ENCODE data around the gene MOB3A. TPM values are rescaled to one million over a fixed set of nuclear protein-coding genes. Genes with fewer than 3 reads are reported as not detected.
"Not testable (repeated sequence)": the region's sequence is repeated elsewhere in the genome, so short reads cannot be mapped to it uniquely, and the experiment has no call there.

The MOB3A gene
- total RNA-seq, 1 donor from 2014 or later, result 45.5 TPM

DNA sequence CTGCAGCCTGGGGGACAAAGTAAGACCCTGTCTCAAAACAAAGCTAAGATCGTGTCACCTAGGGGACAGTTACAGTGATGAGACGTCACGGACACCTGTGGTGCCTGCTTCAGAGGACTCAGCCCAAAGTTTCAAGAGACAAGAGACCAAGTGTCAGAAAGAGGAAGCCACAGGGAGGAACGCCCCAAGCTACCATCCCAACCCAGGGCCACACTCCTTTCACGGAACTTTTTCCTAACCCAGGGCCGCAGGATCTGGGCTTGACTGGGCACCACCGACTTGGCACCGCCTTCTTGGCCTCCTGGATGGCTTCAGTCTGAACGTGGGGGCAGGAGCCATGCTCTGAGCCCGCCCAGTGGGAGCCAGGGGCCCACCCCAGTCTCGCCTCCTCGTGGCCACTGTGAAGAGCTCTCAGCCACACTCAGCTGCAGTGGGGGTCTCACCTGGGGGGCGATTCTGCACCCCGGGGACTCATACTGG, 8.5 kb downstream of the MOB3A start:
- H3K4me3 Mint-ChIP-seq (ENCODE audit: unreplicated experiment), result no peak overlapping the region
- no peaks in the 10 kb centered on the region for H3K9me3 Mint-ChIP-seq (ENCODE audit: low read depth)
- peaks cover 4% of the 10 kb centered on the region for H3K36me3 Mint-ChIP-seq (ENCODE audit: low read depth)
- no peak overlapping the region for H3K27ac Mint-ChIP-seq (ENCODE audit: unreplicated experiment)
- H3K27me3 Mint-ChIP-seq (ENCODE audit: low read depth), result no peaks in the 10 kb centered on the region
- no peak for DNase-seq (ENCODE audit: low spot score)
- H3K4me1 Mint-ChIP-seq (ENCODE audit: low read depth), result peaks cover 44% of the 10 kb centered on the region
- TF ChIP-seq, protein P1, sequence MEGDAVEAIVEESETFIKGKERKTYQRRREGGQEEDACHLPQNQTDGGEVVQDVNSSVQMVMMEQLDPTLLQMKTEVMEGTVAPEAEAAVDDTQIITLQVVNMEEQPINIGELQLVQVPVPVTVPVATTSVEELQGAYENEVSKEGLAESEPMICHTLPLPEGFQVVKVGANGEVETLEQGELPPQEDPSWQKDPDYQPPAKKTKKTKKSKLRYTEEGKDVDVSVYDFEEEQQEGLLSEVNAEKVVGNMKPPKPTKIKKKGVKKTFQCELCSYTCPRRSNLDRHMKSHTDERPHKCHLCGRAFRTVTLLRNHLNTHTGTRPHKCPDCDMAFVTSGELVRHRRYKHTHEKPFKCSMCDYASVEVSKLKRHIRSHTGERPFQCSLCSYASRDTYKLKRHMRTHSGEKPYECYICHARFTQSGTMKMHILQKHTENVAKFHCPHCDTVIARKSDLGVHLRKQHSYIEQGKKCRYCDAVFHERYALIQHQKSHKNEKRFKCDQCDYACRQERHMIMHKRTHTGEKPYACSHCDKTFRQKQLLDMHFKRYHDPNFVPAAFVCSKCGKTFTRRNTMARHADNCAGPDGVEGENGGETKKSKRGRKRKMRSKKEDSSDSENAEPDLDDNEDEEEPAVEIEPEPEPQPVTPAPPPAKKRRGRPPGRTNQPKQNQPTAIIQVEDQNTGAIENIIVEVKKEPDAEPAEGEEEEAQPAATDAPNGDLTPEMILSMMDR (IDR thresholded peaks at IDR 0.05), result no peak

DNA sequence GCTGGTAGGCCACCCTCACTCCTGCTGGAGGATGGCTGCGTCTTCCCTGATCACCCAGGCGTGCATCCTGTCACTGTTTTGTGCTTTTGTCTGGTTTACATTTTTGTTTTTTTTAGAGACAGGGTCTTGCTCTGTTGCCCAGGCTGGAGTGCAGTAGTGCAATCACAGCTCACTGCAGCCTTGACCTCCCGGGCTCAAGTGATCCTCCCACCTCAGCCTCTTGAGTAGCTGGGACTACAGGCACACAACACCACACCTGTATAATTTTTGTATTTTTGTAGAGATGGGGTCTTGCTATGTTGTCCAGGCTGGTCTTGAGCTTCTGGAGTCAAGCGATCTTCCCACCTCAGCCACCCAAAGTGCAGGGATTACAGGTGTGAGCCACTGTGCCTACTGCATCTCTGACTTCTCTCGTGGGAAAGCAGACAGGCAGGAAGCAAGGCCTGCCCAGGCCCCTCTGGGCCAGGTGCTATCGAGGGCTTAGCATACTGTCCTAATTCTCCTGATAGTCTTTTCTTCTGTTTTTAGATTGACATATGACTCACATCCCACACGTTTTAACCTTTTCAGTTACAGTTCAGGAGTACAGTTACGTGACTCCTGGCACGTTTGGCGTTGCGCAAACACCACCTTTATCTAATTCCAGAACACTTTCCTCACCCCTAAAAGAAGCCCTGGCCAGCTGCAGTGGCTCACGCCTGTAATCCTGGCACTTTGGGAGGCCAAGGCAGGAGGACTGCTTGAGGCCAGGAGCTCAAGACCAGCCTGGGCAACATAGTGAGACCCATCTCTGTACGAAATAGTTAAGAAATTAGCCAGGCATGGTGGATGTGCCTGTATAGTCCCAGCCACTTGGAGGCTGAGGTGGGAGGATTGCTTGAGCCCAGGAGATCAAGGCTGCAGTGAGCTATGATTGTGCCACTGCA, 9.2 kb downstream of the MOB3A start:
- peak overlapping the region; percentile 38 for H3K27ac Mint-ChIP-seq (ENCODE audit: unreplicated experiment)
- peaks cover 44% of the 10 kb centered on the region for H3K4me1 Mint-ChIP-seq (ENCODE audit: low read depth)
- H3K27me3 Mint-ChIP-seq (ENCODE audit: low read depth); H3K4me3 Mint-ChIP-seq (ENCODE audit: unreplicated experiment); DNase-seq (ENCODE audit: low spot score); H3K9me3 Mint-ChIP-seq (ENCODE audit: low read depth); H3K36me3 Mint-ChIP-seq (ENCODE audit: low read depth): not testable (repeated sequence)

DNA sequence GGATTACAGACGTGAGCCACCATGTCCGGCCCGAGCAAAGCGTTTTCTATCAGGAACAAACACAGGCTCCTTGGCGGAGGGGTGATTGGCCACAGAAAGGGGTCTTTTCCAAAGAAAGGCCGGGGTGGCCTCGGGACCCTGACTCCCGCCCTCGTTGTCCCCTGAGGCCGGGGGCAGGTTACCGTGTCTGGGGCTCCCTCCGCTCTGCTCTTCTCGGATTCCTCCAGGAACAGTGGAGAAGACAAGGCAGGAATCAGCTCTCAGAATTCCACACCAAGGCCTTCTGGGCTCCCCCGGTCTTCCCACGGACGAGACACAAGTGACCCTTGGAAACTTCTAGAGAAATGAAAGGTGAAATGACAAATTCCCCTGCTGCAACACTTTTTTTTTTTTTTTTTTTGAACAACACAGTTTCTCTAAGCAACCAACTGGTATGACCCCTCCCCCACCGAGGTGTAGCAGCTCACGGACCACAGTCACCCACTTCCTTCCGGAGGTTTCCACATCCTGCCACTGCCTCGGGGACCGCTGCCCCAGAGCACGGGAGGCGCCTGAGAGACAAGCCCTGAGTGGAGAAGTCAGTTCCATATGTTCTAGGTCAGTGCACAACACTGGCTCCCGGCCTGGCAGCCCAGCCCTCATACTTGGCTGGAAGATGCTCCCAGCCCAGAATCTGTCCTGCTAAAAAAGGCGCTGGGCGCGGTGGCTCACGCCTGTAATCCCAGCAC, 11.0 kb downstream of the MOB3A start:
- Mint-ChIP-seq H3K27ac (ENCODE audit: unreplicated experiment) (peak overlapping the region; percentile 86), H3K4me1 (ENCODE audit: low read depth) (peaks cover 33% of the 10 kb centered on the region), H3K36me3 (ENCODE audit: low read depth) (peaks cover 4% of the 10 kb centered on the region), H3K27me3 (ENCODE audit: low read depth) (no peaks in the 10 kb centered on the region), H3K9me3 (ENCODE audit: low read depth) (no peaks in the 10 kb centered on the region), H3K4me3 (ENCODE audit: unreplicated experiment) (peak overlapping the region; percentile 3)
- DNase-seq (ENCODE audit: low spot score), result no peak
- TF ChIP-seq, protein P1 (IDR thresholded peaks at IDR 0.05), result no peak

DNA sequence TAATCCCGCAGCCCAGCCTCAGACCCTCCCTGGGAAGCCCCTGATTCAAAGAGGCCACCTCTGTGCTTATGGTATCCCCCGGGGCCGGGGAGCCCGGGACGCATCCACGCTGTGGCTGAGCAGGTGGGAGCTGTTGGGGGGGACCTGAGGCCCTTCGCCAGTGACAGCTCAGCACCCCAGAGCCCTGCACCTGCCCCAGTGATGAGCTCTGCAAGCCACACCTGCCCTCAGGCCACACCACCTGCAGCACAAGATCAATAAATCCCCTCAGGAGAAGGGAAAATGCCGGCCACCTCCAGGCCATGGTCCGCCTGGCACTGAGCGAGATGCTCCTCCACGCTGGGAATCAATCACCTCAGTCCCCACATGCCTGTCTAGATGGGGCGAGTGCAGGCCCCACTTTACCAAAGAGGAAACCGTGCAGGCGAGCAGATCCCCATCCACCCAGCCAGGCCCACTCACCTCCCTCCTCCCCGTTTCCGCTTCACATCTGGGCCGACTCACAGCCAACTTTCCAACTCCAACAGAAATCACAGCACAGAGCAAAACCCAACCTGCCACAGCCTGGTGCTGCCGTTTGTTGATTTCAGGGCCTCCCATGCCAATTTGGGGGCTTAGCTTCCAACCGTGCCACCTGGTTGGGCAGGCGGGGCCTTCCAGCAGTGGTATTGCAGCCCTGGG, 12.8 kb downstream of the MOB3A start:
- H3K27ac Mint-ChIP-seq (ENCODE audit: unreplicated experiment), result no peak overlapping the region
- peaks cover 19% of the 10 kb centered on the region for H3K4me1 Mint-ChIP-seq (ENCODE audit: low read depth)
- no peak for DNase-seq (ENCODE audit: low spot score)
- H3K9me3 Mint-ChIP-seq (ENCODE audit: low read depth), result no peaks in the 10 kb centered on the region
- H3K36me3 Mint-ChIP-seq (ENCODE audit: low read depth), result peaks cover 11% of the 10 kb centered on the region
- H3K27me3 Mint-ChIP-seq (ENCODE audit: low read depth), result no peaks in the 10 kb centered on the region
- TF ChIP-seq, protein P1 (IDR thresholded peaks at IDR 0.05), result no peak
- no peak overlapping the region for H3K4me3 Mint-ChIP-seq (ENCODE audit: unreplicated experiment)

DNA sequence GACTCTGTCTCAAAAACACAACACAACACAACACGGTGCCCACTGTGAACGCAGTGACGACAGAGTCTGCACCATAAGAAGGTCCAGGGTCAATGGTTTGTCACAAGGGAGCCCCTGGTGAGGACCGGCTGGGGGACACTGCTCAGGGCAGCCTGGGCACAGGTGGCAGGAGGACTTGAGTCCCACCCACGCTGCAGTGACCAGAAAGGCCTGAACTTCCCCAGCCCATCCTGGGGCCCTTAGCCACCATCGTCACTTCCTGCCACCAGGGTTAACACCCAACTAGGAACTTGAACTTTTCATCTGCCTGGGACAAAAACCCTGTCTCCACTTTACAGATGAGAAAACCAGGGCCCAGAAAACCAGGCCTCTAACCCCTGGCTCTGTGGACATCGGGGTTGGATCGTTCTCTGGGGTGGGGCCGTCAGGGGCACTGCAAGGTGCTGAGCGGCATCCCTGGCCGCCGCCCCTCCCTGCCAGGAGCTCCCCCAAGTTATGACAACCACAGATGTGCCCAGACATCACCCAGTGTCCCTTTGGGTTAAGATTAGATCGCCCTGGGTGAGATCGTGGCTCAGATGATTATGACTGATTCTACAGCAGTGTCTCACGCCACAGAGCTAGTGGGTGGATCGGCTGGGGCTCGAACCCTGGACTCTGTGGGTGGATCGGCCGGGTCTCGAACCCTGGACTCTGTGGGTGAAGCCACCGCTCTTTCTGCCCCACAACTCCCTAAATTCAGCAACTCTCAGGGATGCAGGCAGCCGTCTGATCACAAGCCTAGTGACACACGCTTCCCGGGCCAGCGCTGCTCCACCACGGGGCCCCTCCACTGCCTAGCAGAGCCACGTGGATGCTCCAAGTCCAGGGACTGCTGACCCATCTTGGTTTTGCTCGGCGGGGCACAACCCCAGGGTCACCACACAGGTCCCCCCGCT, 14.0 kb downstream of the MOB3A start:
- Mint-ChIP-seq H3K4me3 (ENCODE audit: unreplicated experiment) (no peak overlapping the region), H3K36me3 (ENCODE audit: low read depth) (peaks cover 14% of the 10 kb centered on the region), H3K9me3 (ENCODE audit: low read depth) (no peaks in the 10 kb centered on the region), H3K4me1 (ENCODE audit: low read depth) (peaks cover 14% of the 10 kb centered on the region), H3K27me3 (ENCODE audit: low read depth) (no peaks in the 10 kb centered on the region), H3K27ac (ENCODE audit: unreplicated experiment) (peak overlapping the region; percentile 22)
- TF ChIP-seq, protein P1 (IDR thresholded peaks at IDR 0.05), result no peak
- DNase-seq (ENCODE audit: low spot score), result no peak
